ENCODE data around the gene HECTD1.
"Not testable (repeated sequence)": the region's sequence is repeated elsewhere in the genome, so short reads cannot be mapped to it uniquely, and the experiment has no call there.

Gene HECTD1

DNA sequence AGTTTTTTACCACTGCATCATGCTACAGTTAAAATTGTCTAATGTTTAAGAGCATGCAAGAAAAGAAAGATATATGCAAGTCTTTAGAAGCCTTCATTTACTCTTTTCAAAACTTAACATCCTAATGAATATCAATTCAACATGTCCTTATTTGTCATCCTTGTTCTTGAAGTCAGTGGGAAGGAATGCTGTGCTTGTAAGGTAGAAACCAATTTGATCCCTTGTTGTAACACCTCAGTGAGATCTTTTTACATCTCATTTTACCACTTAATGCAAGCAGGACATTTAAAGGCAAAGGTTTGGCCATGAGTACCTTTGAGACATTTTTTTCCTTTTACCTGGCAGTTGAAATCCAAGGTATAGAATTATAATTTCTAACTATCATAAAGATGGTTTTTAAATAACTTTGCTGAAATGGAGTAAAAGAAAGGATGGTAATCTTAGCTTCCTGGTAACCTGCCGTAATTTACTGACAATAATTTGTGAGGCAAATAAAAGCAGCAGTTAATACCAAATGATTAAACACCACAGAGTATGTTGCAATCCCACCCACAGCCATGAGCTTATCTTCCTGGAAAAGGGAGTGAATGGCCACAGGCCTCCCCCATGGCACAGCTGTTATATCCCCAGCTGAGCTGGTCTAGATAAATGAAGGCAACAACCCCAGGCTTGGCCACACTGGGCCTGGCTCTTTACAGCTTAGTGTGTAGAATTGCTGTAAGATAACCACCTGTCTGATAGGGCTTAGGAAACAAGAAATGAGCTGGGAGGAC, 148.3 kb downstream of the HECTD1 start:
- Histone ChIP-seq H3K27ac (ENCODE audit: low read length) (no peak overlapping the region), H3K27me3 (ENCODE audit: low read depth, low read length) (no peaks in the 10 kb centered on the region), H3K4me3 (ENCODE audit: low read depth in 1 of 2, low read length in 2 of 2) (no peak overlapping the region), H3K36me3 (ENCODE audit: control insufficient read depth in 1 of 2, insufficient read depth in 2 of 2, low read length in 2 of 2) (no peaks in the 10 kb centered on the region), H3K4me1 (ENCODE audit: control insufficient read depth in 1 of 2, insufficient read depth in 2 of 2, low read length in 2 of 2) (peaks cover 0 to 2% of the 10 kb centered on the region in 2 donors), H3K9me3 (ENCODE audit: control insufficient read depth in 1 of 2, low read length in 2 of 2) (no peaks in the 10 kb centered on the region)

DNA sequence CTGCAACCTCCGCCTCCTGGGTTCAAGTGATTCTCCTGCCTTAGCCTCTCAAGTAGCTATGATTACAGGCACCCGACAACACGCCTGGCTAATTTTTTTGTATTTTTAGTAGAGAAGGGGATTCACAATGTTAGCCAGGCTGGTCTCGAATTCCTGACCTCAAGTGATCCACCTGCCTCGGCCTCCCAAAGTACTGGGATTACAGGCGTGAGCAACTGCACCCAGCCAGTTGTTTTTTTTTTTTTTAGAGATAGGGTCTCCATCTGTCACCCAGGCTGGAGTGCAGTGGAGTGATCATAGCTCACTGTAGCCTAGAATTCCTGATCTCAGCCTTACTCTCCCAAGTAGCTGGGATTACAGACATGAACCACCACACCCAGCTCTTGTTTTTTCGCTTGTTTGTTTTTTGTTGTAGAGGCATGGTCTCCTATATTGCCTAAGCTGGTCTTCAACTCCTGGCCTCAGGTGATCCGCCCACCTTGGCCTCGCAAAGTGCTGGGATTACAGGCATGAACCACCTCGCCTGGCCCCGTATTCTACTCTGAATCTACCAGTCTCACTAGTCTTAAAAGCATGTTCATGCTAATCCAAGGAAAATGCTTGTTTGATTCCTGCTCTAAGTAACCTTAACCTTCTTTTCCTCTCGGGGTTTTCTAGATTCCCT, 149.8 kb downstream of the HECTD1 start:
- H3K36me3 ChIP-seq (ENCODE audit: control insufficient read depth in 1 of 2, insufficient read depth in 2 of 2, low read length in 2 of 2): no peaks in the 10 kb centered on the region
- H3K27me3 ChIP-seq (ENCODE audit: low read depth, low read length): no peaks in the 10 kb centered on the region
- H3K4me3 ChIP-seq (ENCODE audit: low read depth in 1 of 2, low read length in 2 of 2): no peak overlapping the region
- H3K9me3 ChIP-seq (ENCODE audit: control insufficient read depth in 1 of 2, low read length in 2 of 2): no peaks in the 10 kb centered on the region
- peaks cover 0 to 2% of the 10 kb centered on the region in 2 donors for H3K4me1 ChIP-seq (ENCODE audit: control insufficient read depth in 1 of 2, insufficient read depth in 2 of 2, low read length in 2 of 2)
- H3K27ac ChIP-seq (ENCODE audit: low read length): no peak overlapping the region

DNA sequence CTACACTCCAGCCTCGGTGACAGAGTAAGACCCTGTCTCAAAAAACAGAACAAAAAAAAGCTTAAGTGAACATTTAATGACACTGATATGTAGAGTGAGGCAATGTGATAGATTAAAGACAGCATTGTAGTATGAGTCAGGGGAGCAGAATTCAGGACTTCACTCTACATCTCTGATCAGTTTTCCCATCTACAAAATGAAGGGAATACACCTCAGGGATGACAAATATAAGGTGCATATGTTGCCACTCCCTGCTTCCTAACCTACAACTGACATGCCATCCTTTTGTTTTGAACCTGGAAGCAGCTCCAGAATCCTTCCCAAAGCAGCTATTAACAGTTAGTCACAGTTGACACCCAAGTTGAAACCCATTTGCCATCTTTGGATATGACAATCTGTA, 150.6 kb downstream of the HECTD1 start:
- Histone ChIP-seq H3K27ac (ENCODE audit: low read length) (no peak overlapping the region), H3K27me3 (ENCODE audit: low read depth, low read length) (no peaks in the 10 kb centered on the region), H3K36me3 (ENCODE audit: control insufficient read depth in 1 of 2, insufficient read depth in 2 of 2, low read length in 2 of 2) (no peaks in the 10 kb centered on the region), H3K4me3 (ENCODE audit: low read depth in 1 of 2, low read length in 2 of 2) (no peak overlapping the region), H3K4me1 (ENCODE audit: control insufficient read depth in 1 of 2, insufficient read depth in 2 of 2, low read length in 2 of 2) (peaks cover 0 to 2% of the 10 kb centered on the region in 2 donors), H3K9me3 (ENCODE audit: control insufficient read depth in 1 of 2, low read length in 2 of 2) (no peaks in the 10 kb centered on the region)

DNA sequence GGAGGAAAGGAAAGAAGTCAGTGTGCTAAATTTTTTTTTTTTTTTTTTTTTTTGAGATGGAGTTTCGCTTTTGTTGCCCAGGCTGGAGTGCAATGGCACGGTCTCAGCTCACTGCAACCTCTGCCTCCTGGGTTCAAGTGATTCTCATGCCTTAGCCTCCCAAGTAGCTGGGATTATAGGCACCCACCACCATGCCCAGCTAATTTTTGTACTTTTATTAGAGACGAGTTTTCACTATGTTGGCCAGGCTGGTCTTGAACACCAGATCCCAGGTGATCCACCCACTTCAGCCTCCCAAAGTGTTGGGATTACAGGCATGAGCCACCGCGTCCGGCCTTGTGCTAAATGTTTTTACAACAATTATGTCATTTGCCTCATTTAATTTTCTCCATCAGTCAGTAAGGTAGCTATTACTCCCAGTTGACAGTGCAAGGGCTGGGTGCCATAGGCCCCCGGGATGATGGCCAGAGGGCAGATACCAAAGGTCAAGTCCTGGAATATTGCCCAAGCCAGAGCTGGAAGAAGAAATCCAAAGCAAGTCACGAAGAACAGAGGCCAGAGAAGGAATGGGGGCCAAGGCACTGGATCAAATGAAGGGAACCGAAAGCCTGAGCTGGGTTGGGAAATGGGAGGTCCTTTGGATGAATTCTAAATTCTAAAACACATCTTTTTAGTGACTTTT, 154.5 kb downstream of the HECTD1 start:
- H3K27me3 ChIP-seq (ENCODE audit: low read depth, low read length); H3K4me3 ChIP-seq (ENCODE audit: low read depth in 1 of 2, low read length in 2 of 2); H3K27ac ChIP-seq (ENCODE audit: low read length); H3K36me3 ChIP-seq (ENCODE audit: control insufficient read depth in 1 of 2, insufficient read depth in 2 of 2, low read length in 2 of 2); H3K9me3 ChIP-seq (ENCODE audit: control insufficient read depth in 1 of 2, low read length in 2 of 2); H3K4me1 ChIP-seq (ENCODE audit: control insufficient read depth in 1 of 2, insufficient read depth in 2 of 2, low read length in 2 of 2): not testable (repeated sequence)

DNA sequence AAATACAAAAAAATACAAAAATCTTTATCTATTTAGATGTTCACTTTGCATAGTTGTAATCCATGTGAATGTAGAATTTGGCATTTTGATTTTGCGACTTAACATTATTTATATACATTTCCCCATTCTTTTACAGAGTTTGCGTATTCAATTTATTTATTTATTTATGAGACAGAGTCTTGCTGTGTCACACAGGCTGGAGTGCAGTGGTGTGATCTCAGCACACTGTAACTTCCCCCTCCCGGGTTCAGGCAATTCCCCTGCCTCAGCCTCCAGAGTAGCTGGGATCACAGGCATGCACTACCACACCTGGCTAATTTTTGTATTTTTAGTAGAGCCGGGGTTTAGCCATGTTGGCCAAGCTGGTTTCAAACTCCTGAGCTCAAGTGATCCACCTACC, 156.1 kb downstream of the HECTD1 start:
- Histone ChIP-seq H3K9me3 (ENCODE audit: control insufficient read depth in 1 of 2, low read length in 2 of 2) (no peaks in the 10 kb centered on the region), H3K27ac (ENCODE audit: low read length) (no peak overlapping the region), H3K4me1 (ENCODE audit: control insufficient read depth in 1 of 2, insufficient read depth in 2 of 2, low read length in 2 of 2) (peaks cover 0 to 2% of the 10 kb centered on the region in 2 donors), H3K4me3 (ENCODE audit: low read depth in 1 of 2, low read length in 2 of 2) (no peak overlapping the region), H3K27me3 (ENCODE audit: low read depth, low read length) (no peaks in the 10 kb centered on the region), H3K36me3 (ENCODE audit: control insufficient read depth in 1 of 2, insufficient read depth in 2 of 2, low read length in 2 of 2) (no peaks in the 10 kb centered on the region)

DNA sequence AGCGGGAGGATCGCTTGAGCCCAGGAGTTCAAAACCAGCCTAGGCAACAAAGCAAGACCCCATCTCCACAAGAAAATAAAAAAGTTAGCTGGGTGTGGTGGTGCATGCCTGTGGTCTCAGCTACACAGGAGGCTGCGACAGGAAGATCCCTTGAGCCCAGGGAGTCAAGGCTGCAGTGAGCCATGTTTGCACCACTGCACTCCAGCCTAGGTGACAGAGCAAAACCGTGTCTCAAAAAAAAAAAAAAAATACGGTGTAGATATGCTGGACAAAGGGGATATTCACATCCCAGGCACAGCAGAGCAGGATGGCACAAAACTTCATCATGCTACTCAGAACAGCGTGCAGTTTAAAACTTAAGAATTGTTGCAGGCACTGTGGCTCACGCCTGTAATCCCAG, 156.6 kb downstream of the HECTD1 start:
- Histone ChIP-seq H3K27me3 (ENCODE audit: low read depth, low read length) (no peaks in the 10 kb centered on the region), H3K9me3 (ENCODE audit: control insufficient read depth in 1 of 2, low read length in 2 of 2) (no peaks in the 10 kb centered on the region), H3K4me3 (ENCODE audit: low read depth in 1 of 2, low read length in 2 of 2) (no peak overlapping the region), H3K4me1 (ENCODE audit: control insufficient read depth in 1 of 2, insufficient read depth in 2 of 2, low read length in 2 of 2) (peaks cover 0 to 2% of the 10 kb centered on the region in 2 donors), H3K27ac (ENCODE audit: low read length) (no peak overlapping the region), H3K36me3 (ENCODE audit: control insufficient read depth in 1 of 2, insufficient read depth in 2 of 2, low read length in 2 of 2) (no peaks in the 10 kb centered on the region)
